IPS DF 19.7 (cell line): Measurements from ENCODE around the gene ZNF740.
"Not testable (repeated sequence)": the region's sequence is repeated elsewhere in the genome, so short reads cannot be mapped to it uniquely, and the experiment has no call there.

ENCODE experiments used
- DNase-seq: peaks from one replicate; pipeline ENCODE4 v3.0.0-alpha.2; 2013; ENCODE audit warnings: low read depth, low spot score

Gene ZNF740

DNA sequence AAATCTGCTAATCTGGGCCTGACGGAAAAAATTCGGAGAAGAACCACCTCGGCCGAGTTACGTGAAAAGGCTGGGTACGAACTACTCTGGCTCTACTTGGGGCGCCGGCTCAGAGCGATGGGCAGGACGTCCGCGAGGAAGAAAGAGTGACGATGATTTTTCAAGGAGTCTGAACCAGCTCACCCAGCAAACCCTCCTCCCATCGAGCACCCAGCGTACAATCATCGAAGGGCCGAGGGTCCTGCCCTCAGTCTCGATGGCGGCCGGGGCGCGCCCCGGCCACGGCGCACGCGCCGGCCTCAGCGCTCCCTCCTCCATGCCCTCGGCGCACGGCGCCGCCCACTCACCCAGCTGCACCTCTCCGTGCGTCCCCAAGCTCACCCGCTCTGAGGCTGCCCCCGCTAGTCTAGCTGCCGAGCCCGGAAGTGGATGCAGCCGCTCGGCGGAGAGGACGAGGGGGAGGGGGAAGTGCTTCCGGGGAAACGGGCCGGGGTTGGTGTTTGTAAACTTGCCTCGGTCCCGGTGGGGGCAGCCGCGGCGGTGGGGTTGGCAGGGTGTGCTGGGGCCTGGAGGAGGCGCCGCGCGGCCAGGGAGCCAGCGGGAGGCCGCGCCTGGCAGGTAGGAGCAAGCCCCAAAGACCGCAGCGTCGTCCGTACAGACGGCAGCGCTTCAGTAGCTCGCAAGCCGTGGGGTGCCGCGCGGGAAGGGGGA, at the start of gene ZNF740, which contains the start of gene CSAD:
Gene ZNF740, plus strand, starts transcription at position 503 of the 711 bp plus-strand sequence. CDS start 1,262 bp downstream, outside the sequence.
Gene CSAD, minus strand, starts transcription at position 706 of the 711 bp plus-strand sequence. CDS start 7,455 bp downstream, outside the sequence.
- DNase-seq: peak; percentile 92

DNA sequence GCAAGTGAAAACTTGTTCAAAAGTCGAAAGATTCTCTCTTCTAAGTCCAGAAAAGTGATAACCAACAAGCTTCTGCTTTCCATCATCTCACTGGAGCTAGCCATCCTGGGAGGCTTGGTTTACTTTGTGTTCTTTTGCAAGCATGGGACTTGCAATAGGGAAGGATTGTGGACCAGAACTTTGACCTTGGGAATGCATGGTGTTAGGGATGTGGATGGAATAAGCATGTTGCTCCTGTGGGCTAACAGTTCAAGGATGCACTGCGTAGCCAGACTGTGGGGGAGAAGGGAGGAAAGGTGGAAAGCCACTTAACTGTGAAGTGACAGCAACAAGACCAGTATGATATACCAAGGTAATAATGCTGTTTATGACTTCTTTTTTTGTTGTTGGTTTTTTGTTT, 48.7 kb upstream of the ZNF740 start:
- DNase-seq: no peak

DNA sequence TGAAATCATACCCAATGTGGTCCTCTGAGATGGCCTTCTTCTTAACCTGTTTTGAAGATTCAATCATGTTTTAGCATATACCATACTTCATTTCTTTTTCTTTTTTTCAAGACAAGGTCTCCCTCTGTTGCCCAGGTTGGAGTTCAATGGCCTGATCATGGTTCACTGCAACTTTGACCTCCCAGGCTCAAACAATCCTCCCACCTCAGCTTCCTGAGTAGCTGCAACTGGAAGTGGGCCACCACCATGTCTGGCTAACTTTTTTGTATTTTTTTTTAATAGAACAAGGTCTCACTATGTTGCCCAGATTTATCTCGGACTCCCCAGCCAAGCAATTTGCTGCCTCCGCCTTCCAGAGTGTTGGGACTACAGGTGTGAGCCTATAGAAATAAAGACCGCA, 46.8 kb upstream of the ZNF740 start:
- DNase-seq: no peak

GRCh38 chr12:53143355-53143754, 37.2 kb upstream of the ZNF740 start:
- DNase-seq: no peak

- DNase-seq: no peak
Observed at GRCh38 chr12:53145383-53146260, 34.9 kb upstream of the ZNF740 start.

- DNase-seq: no peak
Observed at GRCh38 chr12:53147181-53147580, 33.3 kb upstream of the ZNF740 start.

DNA sequence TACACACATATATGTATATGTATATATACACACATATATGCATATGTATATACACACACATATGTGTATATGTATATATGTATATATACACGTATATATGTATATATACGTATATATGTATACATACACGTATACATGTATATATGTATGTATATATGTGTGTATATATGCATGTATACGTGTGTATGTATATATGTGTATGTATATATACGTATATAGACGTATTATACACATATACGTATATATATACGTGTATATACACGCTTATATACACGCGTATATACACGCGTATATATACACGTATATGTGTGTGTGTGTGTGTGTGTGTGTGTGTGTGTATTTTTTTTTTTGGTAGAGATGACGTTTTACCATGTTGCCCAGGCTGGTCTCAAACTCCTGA, 32.9 kb upstream of the ZNF740 start:
- DNase-seq: no peak

GRCh38 chr12:53151039-53151438, 29.5 kb upstream of the ZNF740 start:
- no peak for DNase-seq

DNA sequence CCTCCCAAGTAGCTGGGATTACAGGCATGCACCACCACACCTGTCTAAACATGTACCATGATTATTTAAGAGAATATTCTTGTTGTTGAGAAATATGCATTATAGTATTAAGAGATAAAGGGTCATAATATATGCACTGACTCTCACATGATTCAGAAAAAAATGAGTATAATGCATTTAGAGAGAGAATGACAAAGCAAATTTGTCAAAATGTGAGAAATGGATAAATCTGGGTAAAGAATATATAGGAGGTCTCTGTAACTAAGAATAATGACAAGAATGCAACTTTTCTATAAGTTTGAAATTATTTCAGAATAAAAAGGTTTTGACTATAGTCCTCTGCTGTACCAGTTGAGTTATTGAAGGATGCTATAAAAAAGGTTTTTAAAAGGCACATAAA, 28.1 kb upstream of the ZNF740 start:
- no peak for DNase-seq

GRCh38 chr12:53159195-53159839, 21.2 kb upstream of the ZNF740 start:
- DNase-seq: no peak

GRCh38 chr12:53160000-53160399, 20.5 kb upstream of the ZNF740 start:
- DNase-seq: no peak

DNA sequence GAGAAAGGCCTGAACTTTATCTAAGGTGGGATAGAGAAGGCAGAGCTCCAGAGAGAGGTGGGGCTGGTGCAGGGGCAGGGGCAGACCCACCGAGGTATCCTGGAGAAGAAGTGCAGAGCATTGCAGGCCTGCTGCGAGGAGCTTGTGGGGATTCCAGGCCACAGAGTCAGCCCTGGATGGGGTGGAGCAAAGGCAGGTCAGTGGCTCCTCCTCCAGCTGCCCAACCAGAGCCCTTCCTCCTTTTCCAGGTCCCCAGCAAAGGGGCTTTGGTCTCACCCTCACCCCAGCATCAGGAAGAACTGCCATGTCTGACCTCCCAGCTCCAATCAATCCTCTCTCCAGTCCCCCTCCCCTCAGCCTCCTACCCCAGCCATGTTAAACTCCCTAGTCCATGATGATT, 19.8 kb upstream of the ZNF740 start:
- DNase-seq: no peak

GRCh38 chr12:53161119-53161911, 19.2 kb upstream of the ZNF740 start:
- DNase-seq: no peak

DNA sequence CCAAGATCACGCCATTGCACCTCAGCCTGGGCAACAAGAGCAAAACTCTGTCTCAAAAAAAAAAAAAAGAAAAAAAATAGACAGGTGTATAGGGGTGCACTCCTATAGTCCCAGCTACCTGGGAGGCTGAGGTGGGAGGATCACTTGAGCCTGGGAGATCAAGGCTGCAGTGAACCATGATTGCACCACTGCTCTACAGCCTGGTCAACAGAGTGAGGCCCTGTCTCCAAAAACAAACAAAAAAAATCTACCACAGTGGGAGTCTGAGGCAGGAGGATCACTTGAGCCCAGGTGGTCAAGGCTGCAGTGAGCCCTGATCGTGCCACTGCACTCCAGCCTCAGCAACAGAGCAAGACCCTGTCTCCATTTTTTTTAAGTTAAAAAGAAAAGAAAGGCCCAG, 17.5 kb upstream of the ZNF740 start:
- not testable (repeated sequence) for DNase-seq

DNA sequence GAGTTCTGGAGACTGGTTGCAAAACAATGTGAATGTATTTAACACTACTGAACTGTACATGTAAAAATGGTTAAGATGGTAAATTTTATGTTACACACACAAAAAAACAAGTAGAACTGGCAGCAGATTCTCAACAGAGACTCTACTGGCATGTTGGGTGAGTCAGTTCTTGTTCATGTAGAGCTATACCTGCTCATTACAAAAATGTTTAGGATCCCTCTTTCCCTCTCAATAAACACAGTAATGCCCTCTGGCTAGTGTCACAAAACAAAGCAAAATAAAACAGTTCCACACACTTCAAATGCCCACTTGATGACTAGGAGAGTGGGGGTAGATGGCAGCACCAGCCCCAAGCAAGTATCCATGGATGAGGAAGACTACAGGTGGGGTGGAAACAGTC, 13.7 kb upstream of the ZNF740 start:
- no peak for DNase-seq

DNA sequence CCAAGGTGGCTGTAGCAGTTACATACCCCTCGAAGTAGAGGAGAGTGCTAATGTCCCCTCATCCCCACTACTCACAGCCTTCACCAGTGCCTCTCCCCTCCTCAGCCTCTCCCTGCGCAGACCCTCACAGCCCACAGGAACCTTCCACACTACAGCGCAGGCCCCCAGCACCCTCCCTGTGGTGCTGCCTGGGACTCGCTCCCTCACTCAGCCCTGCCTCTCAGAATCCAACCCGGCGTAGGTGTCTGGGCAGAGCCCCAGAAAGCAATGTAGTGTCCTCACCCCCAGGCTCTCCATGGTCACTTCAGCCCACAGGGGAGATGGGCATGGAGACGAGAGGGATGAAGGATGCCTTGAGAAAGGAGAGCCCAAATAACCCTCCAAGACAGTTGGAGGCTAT, 10.9 kb upstream of the ZNF740 start:
- no peak for DNase-seq

GRCh38 chr12:53170215-53170614, 10.3 kb upstream of the ZNF740 start:
- no peak for DNase-seq

- DNase-seq: no peak
Observed at GRCh38 chr12:53170876-53171724, 9.4 kb upstream of the ZNF740 start.

GRCh38 chr12:53171725-53172329, 8.7 kb upstream of the ZNF740 start:
- no peak for DNase-seq

DNA sequence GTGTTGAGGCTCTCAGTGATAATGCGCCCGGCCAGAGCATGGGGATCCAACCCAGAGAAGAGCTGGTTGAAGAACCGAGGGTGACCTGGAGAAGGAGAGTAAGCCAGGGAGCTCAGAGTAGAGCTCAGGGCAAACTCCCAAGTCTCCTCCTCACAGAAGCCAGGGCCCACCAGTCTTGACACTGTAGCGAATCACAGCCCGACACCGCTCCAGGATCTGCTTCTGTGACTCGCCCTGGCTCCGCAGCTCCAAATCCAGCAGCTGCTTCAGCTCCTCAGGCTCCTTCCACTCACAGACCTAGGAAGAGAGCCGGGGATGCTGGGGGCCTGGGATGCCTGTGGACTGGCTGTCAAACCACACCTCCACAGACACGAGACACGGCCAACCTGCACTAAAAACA, 8.2 kb upstream of the ZNF740 start:
- DNase-seq: no peak
